Endodermal cell (in vitro differentiated cells): ENCODE measurements around the gene COPE. TPM values are rescaled to one million over a fixed set of nuclear protein-coding genes. Genes with fewer than 3 reads are reported as not detected.

Experiments
- DNase-seq: peaks from one replicate; pipeline ENCODE4 v3.0.0-alpha.2; 2017
- H3K27ac ChIP-seq: 2 replicates; pipeline ENCODE4 v1.5.1; 2013; ENCODE audit warnings: mild to moderate bottlenecking, low read depth, low read length, moderate library complexity
- H3K27me3 ChIP-seq: 2 replicates; pipeline ENCODE4 v1.6.1; 2013; ENCODE audit warnings: mild to moderate bottlenecking, low read length, moderate library complexity; ENCODE audit not compliant: insufficient read depth, control insufficient read depth, poor library complexity, severe bottlenecking
- H3K36me3 ChIP-seq: 2 replicates; pipeline ENCODE4 v1.7.0; 2013; ENCODE audit warnings: mild to moderate bottlenecking, low read length, moderate library complexity; ENCODE audit not compliant: control insufficient read depth, insufficient read depth
- H3K4me1 ChIP-seq: one replicate; pipeline ENCODE4 v1.7.0; 2013; ENCODE audit warnings: low read length; ENCODE audit not compliant: control insufficient read depth, insufficient read depth
- H3K4me3 ChIP-seq: 2 replicates; pipeline ENCODE4 v1.5.1; 2013; ENCODE audit warnings: mild to moderate bottlenecking, low read length, moderate library complexity
- H3K9ac ChIP-seq: 2 replicates; pipeline ENCODE4 v1.6.1; 2013; ENCODE audit warnings: mild to moderate bottlenecking, low read length, moderate library complexity; ENCODE audit not compliant: poor library complexity, severe bottlenecking; ENCODE audit errors: extremely low read depth
- H3K9me3 ChIP-seq: 2 replicates; pipeline ENCODE4 v1.6.1; 2013; ENCODE audit warnings: mild to moderate bottlenecking, low read length, moderate library complexity; ENCODE audit not compliant: control insufficient read depth
- H3K27ac Mint-ChIP-seq: 2 replicates; pipeline ENCODE4 v1.8.0; 2020; ENCODE audit warnings: mixed read lengths
- H3K27me3 Mint-ChIP-seq: 2 replicates; pipeline ENCODE4 v1.8.0; 2021; ENCODE audit warnings: mild to moderate bottlenecking, mixed read lengths; ENCODE audit not compliant: insufficient read depth
- H3K36me3 Mint-ChIP-seq: 2 replicates; pipeline ENCODE4 v1.8.0; 2020; ENCODE audit warnings: low read depth, mixed read lengths
- H3K4me1 Mint-ChIP-seq: 2 replicates; pipeline ENCODE4 v1.8.0; 2020; ENCODE audit warnings: mixed read lengths
- H3K4me3 Mint-ChIP-seq: 2 replicates; pipeline ENCODE4 v1.8.0; 2020; ENCODE audit warnings: mild to moderate bottlenecking, moderate library complexity, mixed read lengths
- H3K9me3 Mint-ChIP-seq: 2 replicates; pipeline ENCODE4 v1.8.0; 2020; ENCODE audit warnings: mild to moderate bottlenecking, mixed read lengths
- WGBS, 2 experiments: methylation state at CpG; one replicate each; pipeline versions ENCODE4 v1.1.5 to v1.1.7; 2013; ENCODE audit warnings: missing lambda C conversion rate in 2 of 2, mixed read lengths in 1 of 2; ENCODE audit not compliant: insufficient coverage in 1 of 2, insufficient read length in 1 of 2; 5-methylcytosine and 5-hydroxymethylcytosine counted together
- total RNA-seq, 2 donors: library from RNA; stranded (reverse); fragmentation: NEBNext Ultra II Directional in 1 of 2; extraction: Animal tissue kit (Norgen Biotek cat#: 25700) in 1 of 2; gene quantifications; 2 replicates in 1 of 2; 3 replicates in 1 of 2; pipeline ENCODE4 v1.2.1, GENCODE V29; 2021
- TF ChIP-seq, protein P1 (sequence below): fragments of 200-600 bp; sonication (generic); conservative IDR thresholded peaks from 2 replicates; pipeline ENCODE4 v1.5.0; 2021; ENCODE audit warnings: antibody characterized with exemption, mild to moderate bottlenecking

The COPE gene
- total RNA-seq, 2 donors from 2014 or later = 226 to 241 TPM

GRCh38 chr19:18932216-18932841, 13.1 kb upstream of the COPE start:
- H3K36me3 Mint-ChIP-seq = peaks cover 18% of the 10 kb centered on the region
- H3K9me3 Mint-ChIP-seq = no peaks in the 10 kb centered on the region
- no peaks in the 10 kb centered on the region for H3K4me1 Mint-ChIP-seq
- 13 to 22% methylated on average over 14 to 33 of the region's 37 CpGs for WGBS, 2 experiments
- Histone ChIP-seq H3K27me3 (peaks cover 4% of the 10 kb centered on the region), H3K27ac (no peak overlapping the region), H3K4me1 (no peaks in the 10 kb centered on the region), H3K4me3 (no peak overlapping the region), H3K9me3 (no peaks in the 10 kb centered on the region), H3K36me3 (peaks cover 25% of the 10 kb centered on the region), H3K9ac (no peak overlapping the region)
- H3K27me3 Mint-ChIP-seq = peaks cover 18% of the 10 kb centered on the region
- peak; percentile 99 for DNase-seq
- TF ChIP-seq, protein P1, sequence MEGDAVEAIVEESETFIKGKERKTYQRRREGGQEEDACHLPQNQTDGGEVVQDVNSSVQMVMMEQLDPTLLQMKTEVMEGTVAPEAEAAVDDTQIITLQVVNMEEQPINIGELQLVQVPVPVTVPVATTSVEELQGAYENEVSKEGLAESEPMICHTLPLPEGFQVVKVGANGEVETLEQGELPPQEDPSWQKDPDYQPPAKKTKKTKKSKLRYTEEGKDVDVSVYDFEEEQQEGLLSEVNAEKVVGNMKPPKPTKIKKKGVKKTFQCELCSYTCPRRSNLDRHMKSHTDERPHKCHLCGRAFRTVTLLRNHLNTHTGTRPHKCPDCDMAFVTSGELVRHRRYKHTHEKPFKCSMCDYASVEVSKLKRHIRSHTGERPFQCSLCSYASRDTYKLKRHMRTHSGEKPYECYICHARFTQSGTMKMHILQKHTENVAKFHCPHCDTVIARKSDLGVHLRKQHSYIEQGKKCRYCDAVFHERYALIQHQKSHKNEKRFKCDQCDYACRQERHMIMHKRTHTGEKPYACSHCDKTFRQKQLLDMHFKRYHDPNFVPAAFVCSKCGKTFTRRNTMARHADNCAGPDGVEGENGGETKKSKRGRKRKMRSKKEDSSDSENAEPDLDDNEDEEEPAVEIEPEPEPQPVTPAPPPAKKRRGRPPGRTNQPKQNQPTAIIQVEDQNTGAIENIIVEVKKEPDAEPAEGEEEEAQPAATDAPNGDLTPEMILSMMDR = no peak
- H3K27ac Mint-ChIP-seq = peak overlapping the region; percentile 92
- H3K4me3 Mint-ChIP-seq = peak overlapping the region; percentile 54

DNA sequence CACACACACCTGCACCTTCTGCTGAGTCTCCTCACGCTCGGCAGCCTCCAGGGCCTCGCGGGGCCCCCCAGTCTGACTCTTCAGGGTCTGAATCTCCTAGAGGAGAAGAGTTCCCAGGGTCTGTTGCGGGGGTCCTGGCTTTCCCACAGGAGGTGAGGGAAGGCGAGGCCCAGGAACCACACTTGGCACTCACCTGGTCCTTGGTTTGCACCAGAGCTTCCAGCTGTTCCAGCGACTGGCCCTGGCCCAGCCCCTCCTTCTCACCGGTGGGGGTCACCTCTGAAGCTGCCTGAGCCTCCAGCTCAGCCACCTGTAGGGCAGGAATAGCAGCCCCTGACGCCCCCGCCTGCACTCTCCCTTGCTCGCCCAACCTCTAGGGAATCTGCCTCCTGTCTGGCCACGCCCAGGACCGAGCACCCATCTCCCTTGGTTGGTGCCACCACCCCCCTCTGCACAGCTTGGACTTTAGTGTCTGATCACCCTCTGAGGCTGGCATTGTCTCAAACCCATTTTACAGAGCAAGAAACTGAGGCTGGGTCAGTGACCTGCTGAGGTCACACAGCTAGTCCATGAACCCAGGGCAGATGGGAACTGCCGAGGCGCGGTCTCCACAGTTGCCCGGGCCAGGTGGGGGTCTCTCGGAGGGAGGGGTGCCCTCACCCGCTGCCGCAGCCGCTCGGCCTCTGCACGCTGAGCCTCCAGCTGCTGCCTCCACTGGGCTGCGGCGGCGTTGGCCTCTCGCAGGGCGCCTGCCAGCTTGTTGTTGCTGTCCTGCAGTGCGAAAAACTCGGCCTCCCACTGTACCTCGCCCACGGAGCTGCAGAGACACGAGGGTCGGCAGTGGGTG, 12.4 kb upstream of the COPE start:
- 85 to 96% methylated on average over 3 to 34 of the region's 34 CpGs for WGBS, 2 experiments
- H3K9me3 ChIP-seq = no peaks in the 10 kb centered on the region
- Mint-ChIP-seq H3K36me3 (peaks cover 23% of the 10 kb centered on the region), H3K9me3 (no peaks in the 10 kb centered on the region), H3K4me1 (no peaks in the 10 kb centered on the region), H3K4me3 (no peak overlapping the region), H3K27ac (no peak overlapping the region), H3K27me3 (peaks cover 18% of the 10 kb centered on the region)
- DNase-seq = no peak
- peaks cover 26% of the 10 kb centered on the region for H3K36me3 ChIP-seq
- H3K4me1 ChIP-seq = no peaks in the 10 kb centered on the region
- TF ChIP-seq, protein P1 = no peak
- no peak overlapping the region for H3K4me3 ChIP-seq
- H3K9ac ChIP-seq = no peak overlapping the region
- H3K27ac ChIP-seq = no peak overlapping the region
- H3K27me3 ChIP-seq = peaks cover 4% of the 10 kb centered on the region

DNA sequence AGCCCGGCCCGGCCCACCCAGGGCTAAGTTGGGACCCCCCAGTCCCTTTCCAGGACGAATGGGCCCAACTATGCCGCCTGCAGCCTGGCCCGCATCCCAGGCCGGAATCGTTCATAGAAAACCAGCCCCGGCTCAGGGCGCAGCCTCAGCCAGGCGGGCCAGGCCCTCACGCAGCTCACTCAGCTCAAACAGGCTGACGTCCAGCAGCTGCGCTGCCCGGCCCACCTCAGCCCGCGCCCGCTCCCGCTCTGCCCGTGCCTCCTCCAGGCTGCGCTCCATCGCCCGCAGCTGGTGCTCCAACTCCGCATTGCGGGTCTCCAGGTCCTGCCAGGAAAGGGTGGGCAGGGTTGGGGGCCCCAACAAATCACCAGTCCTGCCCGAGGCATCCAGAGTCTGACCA, 10.1 kb upstream of the COPE start:
- H3K27me3 ChIP-seq = peaks cover 4% of the 10 kb centered on the region
- Mint-ChIP-seq H3K27ac (no peak overlapping the region), H3K4me1 (no peaks in the 10 kb centered on the region), H3K36me3 (peaks cover 38% of the 10 kb centered on the region), H3K9me3 (no peaks in the 10 kb centered on the region), H3K4me3 (no peak overlapping the region), H3K27me3 (peaks cover 14% of the 10 kb centered on the region)
- 93% methylated on average over 19 to 25 of the region's 25 CpGs for WGBS, 2 experiments
- TF ChIP-seq, protein P1 = no peak
- H3K9me3 ChIP-seq = no peaks in the 10 kb centered on the region
- H3K4me1 ChIP-seq = no peaks in the 10 kb centered on the region
- H3K4me3 ChIP-seq = no peak overlapping the region
- no peak for DNase-seq
- H3K36me3 ChIP-seq = peaks cover 37% of the 10 kb centered on the region
- H3K9ac ChIP-seq = no peak overlapping the region
- H3K27ac ChIP-seq = no peak overlapping the region
